Mesothelial cell of epicardium (in vitro differentiated cells): ENCODE results near the gene LCNL1. TPM values are rescaled to one million over a fixed set of nuclear protein-coding genes. Genes with fewer than 3 reads are reported as not detected.

Experiments used
- DNase-seq, 2 experiments: peaks; one replicate each; pipeline ENCODE4 v3.0.0; 2021; ENCODE audit warnings: low spot score in 2 of 2; ENCODE audit not compliant: unreplicated experiment in 2 of 2
- H3K27ac Mint-ChIP-seq: 2 replicates; pipeline ENCODE4 v1.8.0; 2021; ENCODE audit warnings: mixed read lengths
- H3K27me3 Mint-ChIP-seq: 2 replicates; pipeline ENCODE4 v1.8.0; 2021; ENCODE audit warnings: low read depth, mixed read lengths
- H3K36me3 Mint-ChIP-seq: 2 replicates; pipeline ENCODE4 v1.8.0; 2021; ENCODE audit warnings: mixed read lengths
- H3K4me1 Mint-ChIP-seq: 2 replicates; pipeline ENCODE4 v1.8.0; 2021; ENCODE audit warnings: mixed read lengths
- H3K4me3 Mint-ChIP-seq: 2 replicates; pipeline ENCODE4 v1.8.0; 2021; ENCODE audit warnings: mild to moderate bottlenecking, moderate library complexity, mixed read lengths
- H3K9me3 Mint-ChIP-seq: 2 replicates; pipeline ENCODE4 v1.8.0; 2021; ENCODE audit warnings: mixed read lengths
- CTCF ChIP-seq: fragments of 200-600 bp; sonication (generic); IDR thresholded peaks from one replicate; pipeline ENCODE4 v1.5.0; 2021; ENCODE audit warnings: antibody characterized with exemption; ENCODE audit not compliant: unreplicated experiment
- total RNA-seq: library from RNA; stranded (reverse); gene quantifications from 3 replicates; pipeline ENCODE4 v1.2.1, GENCODE V29; 2021

LCNL1 gene
- total RNA-seq, 1 donor from 2014 or later = 5.5 TPM

DNA sequence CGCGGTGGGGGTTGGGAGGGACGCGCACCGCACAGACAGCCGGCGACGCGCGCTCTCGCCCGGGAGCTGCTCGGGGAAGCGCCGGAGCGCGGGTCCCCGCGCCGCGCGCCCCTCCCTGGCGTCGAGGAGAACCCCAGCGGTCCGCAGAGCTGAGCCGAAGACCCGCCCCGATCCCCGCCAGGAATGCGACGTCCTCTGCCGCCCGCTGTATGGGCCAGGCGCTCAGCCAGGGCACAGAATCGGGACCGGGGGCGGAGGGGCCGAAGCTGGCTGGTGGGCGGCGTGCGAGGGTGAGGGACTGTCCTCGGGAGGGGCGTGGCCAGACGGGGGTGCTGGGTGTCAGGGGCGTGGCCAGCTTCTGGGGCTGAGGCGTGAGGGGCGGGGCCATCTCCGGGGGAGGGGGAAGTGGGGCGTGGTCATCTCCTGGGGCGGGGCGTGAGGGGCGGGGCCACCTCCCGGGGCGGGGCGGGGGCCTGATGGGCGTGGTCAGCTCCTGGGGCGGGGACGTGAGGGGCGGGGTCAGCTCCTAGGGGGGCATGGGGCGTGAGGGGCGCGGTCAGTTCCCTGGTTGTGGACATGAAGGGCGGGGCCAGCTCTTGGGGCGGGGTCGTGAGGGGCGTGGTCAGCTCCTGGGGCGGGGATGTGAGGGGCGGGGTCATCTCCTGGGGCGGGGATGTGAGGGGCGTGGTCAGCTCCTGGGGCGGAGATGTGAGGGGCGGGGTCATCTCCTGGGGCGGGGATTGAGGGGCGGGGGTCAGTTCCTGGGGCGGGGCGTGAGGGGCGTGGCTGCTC is 4.5 kb upstream of the LCNL1 start:
- TF ChIP-seq CTCF = no peak
- peak overlapping the region; percentile 63 for H3K4me3 Mint-ChIP-seq
- peak; percentile 68 to 75 for DNase-seq
- H3K27ac Mint-ChIP-seq = no peak overlapping the region
- peaks cover 2% of the 10 kb centered on the region for H3K4me1 Mint-ChIP-seq
- H3K36me3 Mint-ChIP-seq = no peaks in the 10 kb centered on the region
- no peaks in the 10 kb centered on the region for H3K9me3 Mint-ChIP-seq
- peaks cover 10% of the 10 kb centered on the region for H3K27me3 Mint-ChIP-seq

GRCh38 chr9:136978865-136979544 is 3.8 kb upstream of the LCNL1 start:
- peaks cover 2% of the 10 kb centered on the region for H3K4me1 Mint-ChIP-seq
- no peak for TF ChIP-seq CTCF
- H3K4me3 Mint-ChIP-seq = no peak overlapping the region
- H3K36me3 Mint-ChIP-seq = no peaks in the 10 kb centered on the region
- no peak overlapping the region for H3K27ac Mint-ChIP-seq
- H3K27me3 Mint-ChIP-seq = peaks cover 13% of the 10 kb centered on the region
- DNase-seq = no peak
- no peaks in the 10 kb centered on the region for H3K9me3 Mint-ChIP-seq

- no peak overlapping the region for H3K27ac Mint-ChIP-seq
- H3K4me3 Mint-ChIP-seq = no peak overlapping the region
- no peak for DNase-seq
- H3K27me3 Mint-ChIP-seq = peaks cover 13% of the 10 kb centered on the region
- no peaks in the 10 kb centered on the region for H3K36me3 Mint-ChIP-seq
- peaks cover 2% of the 10 kb centered on the region for H3K4me1 Mint-ChIP-seq
- H3K9me3 Mint-ChIP-seq = no peaks in the 10 kb centered on the region
- TF ChIP-seq CTCF = no peak
Measured at GRCh38 chr9:136979769-136980587, 2.8 kb upstream of the LCNL1 start.

GRCh38 chr9:136980669-136981478 is 1.9 kb upstream of the LCNL1 start:
- TF ChIP-seq CTCF = no peak
- Mint-ChIP-seq H3K4me1 (peaks cover 2% of the 10 kb centered on the region), H3K27me3 (peaks cover 10% of the 10 kb centered on the region), H3K27ac (no peak overlapping the region), H3K9me3 (no peaks in the 10 kb centered on the region), H3K36me3 (no peaks in the 10 kb centered on the region), H3K4me3 (no peak overlapping the region)
- no peak for DNase-seq
